GM12891 (cell line): ENCODE results near the gene IGF1R.

Experiments used
- POLR2A ChIP-seq: IDR thresholded peaks from 2 replicates; pipeline ENCODE4 v1.6.1; 2011; ENCODE audit warnings: low read depth, low read length, control low read depth
- TAF1 ChIP-seq: IDR thresholded peaks from 2 replicates; pipeline ENCODE4 v1.6.1; 2011; ENCODE audit warnings: low read depth, low read length, control low read depth

DNA sequence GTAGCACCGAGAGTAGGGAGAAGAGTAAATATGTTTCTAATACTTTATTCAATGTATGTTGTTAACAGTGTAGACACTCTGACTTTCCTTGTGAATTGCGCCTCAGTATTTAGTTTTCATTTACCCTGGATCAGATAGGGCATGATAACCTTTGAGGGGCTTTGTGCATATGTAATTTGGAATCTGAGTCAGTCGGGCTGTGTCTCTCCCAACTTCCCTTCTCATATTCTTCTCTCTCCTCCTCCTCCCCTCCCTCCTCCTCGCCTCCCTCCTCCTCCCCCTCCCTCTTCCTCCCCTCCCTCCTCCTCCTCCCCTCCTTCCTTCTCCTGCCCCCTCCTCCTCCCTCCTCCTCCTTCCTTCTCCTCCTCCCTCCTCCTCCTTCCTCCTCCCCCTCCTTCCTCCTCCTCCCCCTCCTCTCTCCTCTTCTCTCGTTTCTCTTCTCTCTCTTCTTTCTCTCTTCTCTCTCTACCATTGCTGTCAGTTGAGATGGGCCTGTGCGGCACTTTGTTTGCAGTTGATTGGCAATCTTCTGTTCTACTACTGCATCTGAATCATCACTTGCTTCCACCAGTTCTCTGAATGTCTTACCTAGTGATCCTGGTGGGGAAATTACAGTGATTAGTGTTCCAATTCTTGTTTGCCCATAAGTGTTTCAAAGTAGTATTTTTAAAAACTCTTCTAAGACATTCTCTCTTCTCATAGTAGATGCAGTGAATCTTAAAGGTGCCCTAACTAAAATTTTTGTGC is 197.0 kb downstream of the IGF1R start:
- TF ChIP-seq POLR2A (no peak), TAF1 (no peak)
